Measurements from ENCODE around the gene NGEF. TPM values are rescaled to one million over a fixed set of nuclear protein-coding genes. Genes with fewer than 3 reads are reported as not detected.

NGEF gene
- total RNA-seq, 1 experiment from 2014 or later: 1.9 TPM

DNA sequence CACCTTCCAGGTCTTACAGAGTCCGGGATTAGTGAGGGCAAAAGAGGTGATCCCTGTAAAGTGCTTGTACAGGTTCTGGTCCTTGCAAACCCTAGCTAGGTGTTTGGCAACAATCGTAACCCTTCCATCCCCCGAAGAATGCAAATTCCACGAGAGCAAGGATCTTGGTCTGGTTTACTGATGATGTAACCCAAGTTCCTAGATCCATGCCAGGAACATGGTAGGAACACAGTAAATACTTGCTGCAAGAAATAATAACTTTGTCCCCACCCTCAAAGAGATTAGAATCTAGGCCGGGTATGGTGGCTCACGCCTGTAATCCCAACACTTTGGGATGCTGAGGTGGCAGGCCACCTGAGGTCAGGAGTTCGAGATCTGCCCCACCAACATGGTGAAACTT is 12.7 kb upstream of the NGEF start:
- no peak overlapping the region for H2AK5ac ChIP-seq (ENCODE audit: insufficient read length, low read length)
- H3K27ac ChIP-seq (ENCODE audit: insufficient read length, low read depth, low read length): no peak overlapping the region
- no peak for DNase-seq
- H3K14ac ChIP-seq (ENCODE audit: insufficient read depth, low read length): no peak overlapping the region
- no peak overlapping the region for H3K9ac ChIP-seq (ENCODE audit: extremely low read depth, insufficient read length, low read length)
- no peak overlapping the region for H2AFZ ChIP-seq (ENCODE audit: low read length)
- no peak overlapping the region for H3K4ac ChIP-seq (ENCODE audit: low read depth, low read length)
- Mint-ChIP-seq H3K27ac (no peak overlapping the region), H3K9me3 (peaks cover 0 to 3% of the 10 kb centered on the region in 2 experiments; a peak in 1 of 5 replicates), H3K36me3 (ENCODE audit: insufficient read depth in 1 of 3, low read depth in 3 of 3) (peaks cover 0 to 4% (median 0%) of the 10 kb centered on the region in 3 experiments; a peak in 1 of 7 replicates), H3K4me1 (peaks cover 4 to 7% of the 10 kb centered on the region in 2 experiments; a peak in 3 of 4 replicates), H3K4me3 (no peak overlapping the region), H3K27me3 (ENCODE audit: low read depth) (no peaks in the 10 kb centered on the region)
- no peak overlapping the region for H2BK20ac ChIP-seq (ENCODE audit: low read depth, low read length, poor library complexity, severe bottlenecking)
- H3T11ph ChIP-seq (ENCODE audit: low read length): no peak overlapping the region
- H2BK5ac ChIP-seq (ENCODE audit: insufficient read length, low read length): no peak overlapping the region
- no peaks in the 10 kb centered on the region for H4K20me1 ChIP-seq (ENCODE audit: control insufficient read depth, insufficient read depth, insufficient read length)
- no peaks in the 10 kb centered on the region for H3K79me2 ChIP-seq (ENCODE audit: insufficient read depth, low read length)
- no peak overlapping the region for H3K23ac ChIP-seq (ENCODE audit: insufficient read length, low read depth, low read length)
- H3K4me2 ChIP-seq (ENCODE audit: insufficient read depth, insufficient read length, low read length): no peak overlapping the region
- H2BK12ac ChIP-seq (ENCODE audit: insufficient read length, low read depth, low read length): no peak overlapping the region
- no peak overlapping the region for H2BK15ac ChIP-seq (ENCODE audit: low read depth, low read length)
- no peaks in the 10 kb centered on the region for H3K4me1 ChIP-seq (ENCODE audit: insufficient read depth, low read length)
- no peaks in the 10 kb centered on the region for H3K79me1 ChIP-seq (ENCODE audit: insufficient read depth, low read depth, low read length, poor library complexity, severe bottlenecking)
- no peaks in the 10 kb centered on the region for H3K9me3 ChIP-seq (ENCODE audit: control insufficient read depth, low read depth, low read length)
- no peak overlapping the region for H3K56ac ChIP-seq (ENCODE audit: insufficient read length, low read depth, low read length)
- no peaks in the 10 kb centered on the region for H3K27me3 ChIP-seq (ENCODE audit: insufficient read depth, low read length)
- H4K91ac ChIP-seq (ENCODE audit: insufficient read length, low read depth, low read length): no peak overlapping the region
- no peak overlapping the region for H3K18ac ChIP-seq (ENCODE audit: insufficient read length, low read depth, low read length)
- TF ChIP-seq CTCF (conservative IDR thresholded peaks at IDR 0.05): no peak
- no peaks in the 10 kb centered on the region for H3K23me2 ChIP-seq (ENCODE audit: insufficient read length, low read depth, low read length, poor library complexity, severe bottlenecking)
- no peak overlapping the region for H4K8ac ChIP-seq (replicated peaks; ENCODE audit: insufficient read length, low read depth, low read length)
- no peak overlapping the region for H2BK120ac ChIP-seq (ENCODE audit: low read depth, low read length, poor library complexity, severe bottlenecking)
- H4K5ac ChIP-seq (ENCODE audit: insufficient read length, low read depth, low read length): no peak overlapping the region
- WGBS (ENCODE audit: extremely low coverage, insufficient read length, low lambda C conversion rate): no CpG with 5 or more reads among the region's 7 CpGs

Measured in H9 (cell line).